Prostate gland (tissue), 2 donors: ENCODE results near the gene XPA. TPM values are rescaled to one million over a fixed set of nuclear protein-coding genes. Genes with fewer than 3 reads are reported as not detected.

ENCODE experiments used
- DNase-seq: peaks from one replicate; pipeline ENCODE4 v3.0.0-alpha.2; 2019; ENCODE audit warnings: low spot score
- H3K27ac ChIP-seq, 2 donors: fragments of 200-600 bp; sonication (generic); 2 replicates each; pipeline ENCODE4 v1.5.1; 2017 to 2019
- H3K27me3 ChIP-seq: fragments of 200-600 bp; sonication (generic); replicated peaks from 2 replicates; pipeline ENCODE4 v1.5.1; 2019; ENCODE audit not compliant: insufficient read depth
- H3K36me3 ChIP-seq, 2 donors: fragments of 200-600 bp; sonication (generic); 1 replicate in 1 of 2; 2 replicates in 1 of 2; pipeline versions ENCODE4 v1.5.1 to v1.8.1; 2017 to 2019
- H3K4me1 ChIP-seq: fragments of 200-600 bp; sonication (generic); replicated peaks from 2 replicates; pipeline ENCODE4 v1.5.1; 2019
- H3K4me3 ChIP-seq, 2 donors: fragments of 200-600 bp; sonication (generic); 2 replicates each; pipeline ENCODE4 v1.5.1; 2017 to 2019
- H3K9me3 ChIP-seq: fragments of 200-600 bp; sonication (generic); 2 replicates; pipeline ENCODE4 v1.5.1; 2017
- POLR2A ChIP-seq: fragments of 450-650 bp; IDR thresholded peaks from one replicate; pipeline ENCODE4 v1.6.1; 2016; ENCODE audit warnings: antibody characterized with exemption, mild to moderate bottlenecking
- POLR2AphosphoS5 ChIP-seq: sonication (generic); formaldehyde crosslinking; IDR thresholded peaks from one replicate; pipeline ENCODE4 v1.6.1; 2017; ENCODE audit warnings: antibody characterized with exemption
- WGBS: methylation state at CpG from one replicate; pipeline ENCODE4 v1.1.5; 2018; 5-methylcytosine and 5-hydroxymethylcytosine counted together
- intact Hi-C: fragments of 100-400 bp; cut with DNase I; formaldehyde crosslinking; loops from one replicate; pipeline ENCODE4 v1.14.2; 2022
- total RNA-seq, 2 donors: library from RNA; depleted of rRNA; stranded (reverse); fragments of >200 nt; gene quantifications; one replicate each; pipeline ENCODE4 v1.1.0, GENCODE V29; 2016
- TF ChIP-seq, protein P1 (sequence below), 4 experiments: fragments of 200-600 bp in 2 of 4; fragments of 450-650 bp in 2 of 4; sonication (generic) in 2 of 4; IDR thresholded peaks; 1 replicate in 3 of 4; 2 replicates in 1 of 4; pipeline ENCODE4 v1.5.1; 2016 to 2019; ENCODE audit warnings: antibody characterized with exemption in 4 of 4, mild to moderate bottlenecking in 2 of 4, moderate library complexity in 2 of 4

XPA gene
- total RNA-seq, 2 donors from 2014 or later: 11.9 to 13.3 TPM

GRCh38 chr9:97660847-97661246 lies 36.3 kb downstream of the XPA start:
- no peaks in the 10 kb centered on the region for H3K27me3 ChIP-seq
- WGBS: 91% methylated on average over 2 of the region's 2 CpGs
- DNase-seq: no peak
- no peaks in the 10 kb centered on the region for H3K9me3 ChIP-seq
- H3K4me3 ChIP-seq: no peak overlapping the region
- intact Hi-C loops: no loop called here
- no peak overlapping the region for H3K27ac ChIP-seq
- no peaks in the 10 kb centered on the region for H3K4me1 ChIP-seq
- H3K36me3 ChIP-seq: no peaks in the 10 kb centered on the region
- TF ChIP-seq POLR2AphosphoS5 (no peak), POLR2A (no peak)
- TF ChIP-seq, protein P1, sequence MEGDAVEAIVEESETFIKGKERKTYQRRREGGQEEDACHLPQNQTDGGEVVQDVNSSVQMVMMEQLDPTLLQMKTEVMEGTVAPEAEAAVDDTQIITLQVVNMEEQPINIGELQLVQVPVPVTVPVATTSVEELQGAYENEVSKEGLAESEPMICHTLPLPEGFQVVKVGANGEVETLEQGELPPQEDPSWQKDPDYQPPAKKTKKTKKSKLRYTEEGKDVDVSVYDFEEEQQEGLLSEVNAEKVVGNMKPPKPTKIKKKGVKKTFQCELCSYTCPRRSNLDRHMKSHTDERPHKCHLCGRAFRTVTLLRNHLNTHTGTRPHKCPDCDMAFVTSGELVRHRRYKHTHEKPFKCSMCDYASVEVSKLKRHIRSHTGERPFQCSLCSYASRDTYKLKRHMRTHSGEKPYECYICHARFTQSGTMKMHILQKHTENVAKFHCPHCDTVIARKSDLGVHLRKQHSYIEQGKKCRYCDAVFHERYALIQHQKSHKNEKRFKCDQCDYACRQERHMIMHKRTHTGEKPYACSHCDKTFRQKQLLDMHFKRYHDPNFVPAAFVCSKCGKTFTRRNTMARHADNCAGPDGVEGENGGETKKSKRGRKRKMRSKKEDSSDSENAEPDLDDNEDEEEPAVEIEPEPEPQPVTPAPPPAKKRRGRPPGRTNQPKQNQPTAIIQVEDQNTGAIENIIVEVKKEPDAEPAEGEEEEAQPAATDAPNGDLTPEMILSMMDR (IDR thresholded peaks at IDR 0.05): no peak

DNA sequence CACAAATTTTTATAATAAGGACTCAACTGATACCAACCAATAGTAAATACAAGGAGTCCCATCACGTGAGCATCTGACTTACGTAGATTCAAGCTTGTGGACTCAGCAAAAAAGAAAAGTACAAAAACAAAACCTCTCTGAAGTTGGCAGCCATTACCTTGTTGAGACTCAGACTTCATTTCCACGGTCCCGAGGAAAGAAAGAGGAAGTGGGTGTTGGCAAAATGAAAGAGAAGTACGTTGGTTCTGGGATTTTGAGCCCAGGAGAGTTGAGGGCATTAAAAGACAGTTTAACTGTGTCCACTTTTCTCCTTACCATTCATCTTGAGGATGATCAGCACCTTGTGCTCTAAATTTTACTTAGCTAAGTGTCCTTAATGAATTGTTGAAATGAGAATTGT lies 36.8 kb downstream of the XPA start:
- intact Hi-C loops: no loop called here
- no peaks in the 10 kb centered on the region for H3K9me3 ChIP-seq
- H3K4me1 ChIP-seq: no peaks in the 10 kb centered on the region
- no peaks in the 10 kb centered on the region for H3K36me3 ChIP-seq
- TF ChIP-seq, protein P1 (IDR thresholded peaks at IDR 0.05): no peak
- no peak for TF ChIP-seq POLR2A
- no peak for TF ChIP-seq POLR2AphosphoS5
- H3K27me3 ChIP-seq: no peaks in the 10 kb centered on the region
- H3K4me3 ChIP-seq: no peak overlapping the region
- H3K27ac ChIP-seq: no peak overlapping the region
- 77% methylated on average over 5 of the region's 5 CpGs for WGBS
- DNase-seq: no peak

DNA sequence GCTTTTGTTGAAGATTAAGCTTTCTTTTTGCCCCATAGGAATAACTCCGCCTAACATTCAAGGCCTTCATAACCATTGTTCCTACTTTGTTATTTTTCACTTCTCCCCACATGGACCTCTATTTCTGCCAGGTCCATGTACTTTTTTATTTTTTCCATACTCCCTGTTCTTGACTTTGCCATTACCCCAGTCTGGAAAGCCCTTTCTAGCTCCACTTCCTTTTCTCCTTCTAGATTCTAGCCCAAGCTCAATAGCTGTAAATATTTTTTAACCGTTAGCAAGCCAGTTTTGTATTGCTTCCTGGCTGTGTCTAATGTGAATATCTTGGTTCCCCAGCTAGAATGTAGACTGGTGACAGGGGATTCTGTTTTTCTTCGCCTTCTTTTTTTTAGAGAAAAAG lies 37.4 kb downstream of the XPA start:
- H3K27ac ChIP-seq: no peak overlapping the region

DNA sequence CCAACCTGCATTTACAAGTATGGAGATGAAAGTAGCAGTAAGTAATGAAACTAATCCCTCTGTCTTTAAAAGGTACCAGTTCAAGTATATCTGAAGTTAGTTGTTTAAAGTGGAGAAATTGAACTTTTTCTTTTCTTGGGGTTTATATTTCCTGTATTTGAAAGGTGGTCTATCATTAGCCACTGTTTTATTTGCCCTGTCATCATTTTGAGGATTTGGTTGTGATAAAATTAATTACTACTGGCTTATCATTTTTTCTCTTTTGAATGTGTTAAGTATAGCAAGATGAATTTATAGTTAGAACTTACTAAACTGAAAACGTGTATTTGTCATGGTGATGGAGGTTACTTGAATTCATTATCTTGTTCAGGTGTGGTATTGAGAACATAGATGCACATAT lies 38.4 kb downstream of the XPA start:
- intact Hi-C loops: no loop called here
- WGBS: 91% methylated on average over 1 of the region's 1 CpG
- Histone ChIP-seq H3K4me3 (no peak overlapping the region), H3K36me3 (no peaks in the 10 kb centered on the region), H3K4me1 (no peaks in the 10 kb centered on the region), H3K9me3 (no peaks in the 10 kb centered on the region), H3K27me3 (no peaks in the 10 kb centered on the region), H3K27ac (no peak overlapping the region)
- TF ChIP-seq, protein P1 (IDR thresholded peaks at IDR 0.05): no peak
- TF ChIP-seq POLR2AphosphoS5: no peak
- TF ChIP-seq POLR2A: no peak
- no peak for DNase-seq

More for the DNA sequence above, 37.4 kb downstream of the XPA start:
- WGBS: 92% methylated on average over 3 of the region's 3 CpGs
- no peak for DNase-seq
- no peak overlapping the region for H3K4me3 ChIP-seq
- H3K27me3 ChIP-seq: no peaks in the 10 kb centered on the region
- intact Hi-C loops: no loop called here
- H3K36me3 ChIP-seq: no peaks in the 10 kb centered on the region
- TF ChIP-seq POLR2AphosphoS5 (no peak), POLR2A (no peak)
- TF ChIP-seq, protein P1 (IDR thresholded peaks at IDR 0.05): no peak
- no peaks in the 10 kb centered on the region for H3K4me1 ChIP-seq
- H3K9me3 ChIP-seq: no peaks in the 10 kb centered on the region

DNA sequence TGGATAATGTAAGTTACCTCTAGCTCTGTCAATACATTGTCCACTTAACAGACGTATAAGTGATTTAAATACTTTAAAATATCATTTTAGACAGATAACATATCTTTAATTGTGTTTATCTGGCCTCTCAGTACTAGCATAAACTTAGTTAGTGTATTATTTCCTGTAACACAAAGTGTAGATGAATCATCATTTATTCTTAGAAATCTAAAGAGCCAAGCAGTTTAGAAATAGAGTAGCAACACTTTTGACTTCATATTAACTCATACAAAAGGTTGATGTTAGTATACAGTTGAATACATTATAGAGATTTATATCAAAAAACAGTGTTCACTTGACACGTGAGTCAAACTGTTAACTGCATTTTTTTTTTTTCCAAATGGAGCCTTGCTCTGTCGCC lies 45.5 kb downstream of the XPA start:
- TF ChIP-seq POLR2A (no peak), POLR2AphosphoS5 (no peak)
- Histone ChIP-seq H3K27ac (no peak overlapping the region), H3K9me3 (no peaks in the 10 kb centered on the region), H3K4me3 (no peak overlapping the region), H3K4me1 (no peaks in the 10 kb centered on the region), H3K36me3 (no peaks in the 10 kb centered on the region), H3K27me3 (no peaks in the 10 kb centered on the region)
- intact Hi-C loops: no loop called here
- 88% methylated on average over 3 of the region's 3 CpGs for WGBS
- no peak for DNase-seq
